PC-9 (cell line): ENCODE results near the gene GCDH. TPM values are rescaled to one million over a fixed set of nuclear protein-coding genes. Genes with fewer than 3 reads are reported as not detected.
"Not testable (repeated sequence)": the region's sequence is repeated elsewhere in the genome, so short reads cannot be mapped to it uniquely, and the experiment has no call there.

Experiments used
- BruUV-seq: library from RNA; stranded (reverse); fragments of 400-500 nt; replicated peaks from 2 replicates; lab custom pipeline; 2021; lab: Mats Ljungman, UMichigan
- CTCF ChIA-PET: fragments of 300-600 bp; sonication (Branson Sonifier 250); formaldehyde crosslinking; loops from one replicate; lab custom pipeline; 2022; ENCODE audit warnings: antibody characterized with exemption; lab: Charles Lee
- POLR2A ChIA-PET: fragments of 300-600 bp; sonication (Branson Sonifier 250); formaldehyde crosslinking; loops from one replicate; lab custom pipeline; 2022; ENCODE audit warnings: antibody characterized with exemption; ENCODE audit not compliant: unreplicated experiment; lab: Charles Lee
- DNase-seq, 2 experiments: peaks; one replicate each; pipeline versions ENCODE4 v3.0.0 to v3.0.0-alpha.2; 2015 to 2022; ENCODE audit warnings: mixed read lengths in 1 of 2
- H2AFZ ChIP-seq: fragments of 200-600 bp; sonication (generic); 2 replicates; pipeline ENCODE4 v1.8.1; 2017; ENCODE audit warnings: antibody characterized with exemption
- H3F3A ChIP-seq: fragments of 200-600 bp; sonication (generic); 2 replicates; pipeline ENCODE4 v1.8.1; 2017; ENCODE audit warnings: antibody characterized with exemption, mild to moderate bottlenecking, low read depth; ENCODE audit not compliant: insufficient read depth
- H3K27ac ChIP-seq: fragments of 200-600 bp; sonication (generic); 2 replicates; pipeline ENCODE4 v1.6.1; 2016; ENCODE audit warnings: mixed run types
- H3K27me3 ChIP-seq: fragments of 200-600 bp; sonication (generic); 2 replicates; pipeline ENCODE4 v1.6.1; 2016; ENCODE audit warnings: low read depth, mixed run types; ENCODE audit not compliant: insufficient read depth
- H3K36me3 ChIP-seq: fragments of 200-600 bp; sonication (generic); 2 replicates; pipeline ENCODE4 v1.6.1; 2016; ENCODE audit warnings: low read depth, mixed run types
- H3K4me1 ChIP-seq: fragments of 200-600 bp; sonication (generic); replicated peaks from 2 replicates; pipeline ENCODE4 v1.6.1; 2016; ENCODE audit warnings: mixed run types; ENCODE audit not compliant: insufficient read depth
- H3K4me2 ChIP-seq: fragments of 200-600 bp; sonication (generic); 2 replicates; pipeline ENCODE4 v1.6.1; 2017; ENCODE audit warnings: mixed run types
- H3K4me3 ChIP-seq: fragments of 200-600 bp; sonication (generic); 2 replicates; pipeline ENCODE4 v1.6.1; 2016; ENCODE audit warnings: mixed run types
- H3K79me2 ChIP-seq: fragments of 200-600 bp; sonication (generic); 2 replicates; pipeline ENCODE4 v1.6.1; 2017; ENCODE audit warnings: low read depth, mixed run types
- H3K9me2 ChIP-seq: fragments of 200-600 bp; sonication (generic); 2 replicates; pipeline ENCODE4 v1.8.1; 2017; ENCODE audit warnings: mild to moderate bottlenecking; ENCODE audit not compliant: insufficient read depth
- H3K9me3 ChIP-seq: fragments of 200-600 bp; sonication (generic); 2 replicates; pipeline ENCODE4 v1.8.1; 2016; ENCODE audit warnings: low read depth; ENCODE audit not compliant: insufficient read depth
- H4K20me1 ChIP-seq: fragments of 200-600 bp; sonication (generic); 2 replicates; pipeline ENCODE4 v1.8.1; 2017; ENCODE audit not compliant: insufficient read depth
- EZH2 ChIP-seq: fragments of 200-600 bp; sonication (generic); IDR thresholded peaks from 2 replicates; pipeline ENCODE4 v1.8.0; 2017; ENCODE audit warnings: antibody characterized with exemption, low read depth
- intact Hi-C: fragments of 100-400 bp; cut with micrococcal nuclease; formaldehyde crosslinking; loops from one replicate; pipeline ENCODE4 v1.10.0; 2022; ENCODE audit not compliant: unreplicated experiment
- total RNA-seq: library from RNA; stranded (reverse); gene quantifications from 2 replicates; pipeline ENCODE4 v1.2.3, GENCODE V29; 2021
- TF ChIP-seq, protein P1 (sequence below): fragments of 200-600 bp; sonication (generic); conservative IDR thresholded peaks from 2 replicates; pipeline ENCODE4 v1.6.1; 2017; ENCODE audit warnings: mixed run types, antibody characterized with exemption, mild to moderate bottlenecking, moderate library complexity

Gene GCDH
- total RNA-seq, 1 experiment from 2014 or later, result 23.2 TPM

- Histone ChIP-seq H3K9me3 (no peaks in the 10 kb centered on the region), H4K20me1 (no peaks in the 10 kb centered on the region), H3K4me2 (no peak overlapping the region), H3K36me3 (no peaks in the 10 kb centered on the region), H3K27me3 (no peaks in the 10 kb centered on the region), H3K27ac (no peak overlapping the region), H2AFZ (no peak overlapping the region), H3K4me3 (no peak overlapping the region), H3F3A (peaks cover 30% of the 10 kb centered on the region), H3K4me1 (peaks cover 10% of the 10 kb centered on the region; the same call in 1 of the 2 replicates), H3K79me2 (no peaks in the 10 kb centered on the region), H3K9me2 (no peaks in the 10 kb centered on the region)
- no TSS peak for BruUV-seq
- no peak for DNase-seq
- ChIA-PET CTCF (interaction anchor here (0.6 to 0.7 kb wide), 2 partner anchors 487 to 888 kb away, joined by 4 read pairs; no protein-coding TSS in a partner anchor), POLR2A (interaction anchor here (0.6 kb wide), 1 partner anchor 51 kb away, joined by 8 read pairs; no protein-coding TSS in a partner anchor)
- TF ChIP-seq, protein P1, sequence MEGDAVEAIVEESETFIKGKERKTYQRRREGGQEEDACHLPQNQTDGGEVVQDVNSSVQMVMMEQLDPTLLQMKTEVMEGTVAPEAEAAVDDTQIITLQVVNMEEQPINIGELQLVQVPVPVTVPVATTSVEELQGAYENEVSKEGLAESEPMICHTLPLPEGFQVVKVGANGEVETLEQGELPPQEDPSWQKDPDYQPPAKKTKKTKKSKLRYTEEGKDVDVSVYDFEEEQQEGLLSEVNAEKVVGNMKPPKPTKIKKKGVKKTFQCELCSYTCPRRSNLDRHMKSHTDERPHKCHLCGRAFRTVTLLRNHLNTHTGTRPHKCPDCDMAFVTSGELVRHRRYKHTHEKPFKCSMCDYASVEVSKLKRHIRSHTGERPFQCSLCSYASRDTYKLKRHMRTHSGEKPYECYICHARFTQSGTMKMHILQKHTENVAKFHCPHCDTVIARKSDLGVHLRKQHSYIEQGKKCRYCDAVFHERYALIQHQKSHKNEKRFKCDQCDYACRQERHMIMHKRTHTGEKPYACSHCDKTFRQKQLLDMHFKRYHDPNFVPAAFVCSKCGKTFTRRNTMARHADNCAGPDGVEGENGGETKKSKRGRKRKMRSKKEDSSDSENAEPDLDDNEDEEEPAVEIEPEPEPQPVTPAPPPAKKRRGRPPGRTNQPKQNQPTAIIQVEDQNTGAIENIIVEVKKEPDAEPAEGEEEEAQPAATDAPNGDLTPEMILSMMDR, result no peak
- TF ChIP-seq EZH2, result no peak
- intact Hi-C loops, result no loop called here
Observed at GRCh38 chr19:12843999-12844732, 46.8 kb upstream of the GCDH start.

- POLR2A ChIA-PET, result interaction anchor here (0.5 to 0.7 kb wide), 3 partner anchors 128 to 1692 kb away, joined by 4 to 10 read pairs (median 9); partner anchors contain the start of gene ZNF799
- intact Hi-C loops, result loop anchor here (1.0 to 2.0 kb wide), 2 partner anchors 50 to 80 kb away; no protein-coding TSS in a partner anchor
- not testable (repeated sequence) for H3K4me1 ChIP-seq, H3K27ac ChIP-seq, H3K27me3 ChIP-seq, H3K9me3 ChIP-seq, BruUV-seq, H3K79me2 ChIP-seq, H2AFZ ChIP-seq, DNase-seq, H3K36me3 ChIP-seq, H3K4me3 ChIP-seq, H3K4me2 ChIP-seq, H4K20me1 ChIP-seq, H3K9me2 ChIP-seq
- CTCF ChIA-PET, result interaction anchor here (0.5 to 1.5 kb wide), 3 partner anchors 80 to 1522 kb away, joined by 3 to 10 read pairs (median 5); no protein-coding TSS in a partner anchor
- peaks cover 14% of the 10 kb centered on the region; the same call in 1 of the 2 replicates for H3F3A ChIP-seq
Observed at GRCh38 chr19:12846613-12847012, 44.3 kb upstream of the GCDH start.

- BruUV-seq, result no TSS peak
Observed at GRCh38 chr19:12847159-12848139, 43.5 kb upstream of the GCDH start.

More at GRCh38 chr19:12847159-12848139, 43.5 kb upstream of the GCDH start:
- Histone ChIP-seq H3K36me3 (no peaks in the 10 kb centered on the region), H2AFZ (peak overlapping the region; percentile 84), H4K20me1 (no peaks in the 10 kb centered on the region), H3K9me2 (no peaks in the 10 kb centered on the region), H3K4me3 (peak overlapping the region; percentile 49; the same call in 1 of the 2 replicates), H3K79me2 (no peaks in the 10 kb centered on the region), H3K9me3 (no peaks in the 10 kb centered on the region), H3K4me2 (peak overlapping the region; percentile 84), H3K27me3 (no peaks in the 10 kb centered on the region), H3F3A (peaks cover 12% of the 10 kb centered on the region; the same call in 1 of the 2 replicates), H3K27ac (no peak overlapping the region), H3K4me1 (0 out of 2 replicates have a peak, but pooled peaks cover 3% of the 10 kb centered on the region)
- ChIA-PET POLR2A (interaction anchor here (0.5 to 0.7 kb wide), 2 partner anchors 52 to 447 kb away, joined by 3 to 10 read pairs; partner anchors contain the start of gene ZNF799), CTCF (interaction anchor here (0.5 to 1.5 kb wide), 12 partner anchors 19 to 169 kb away, joined by 3 to 14 read pairs (median 4); partner anchors contain the start of genes DNASE2 and GCDH)
- peak; percentile 76 to 92 for DNase-seq
- intact Hi-C loops, result loop anchor here (1.0 to 2.0 kb wide), 2 partner anchors 51 to 81 kb away; no protein-coding TSS in a partner anchor
- no peak for TF ChIP-seq EZH2
- TF ChIP-seq, protein P1, result peak; percentile 99
